ENCODE data around the gene WDR12. TPM values are rescaled to one million over a fixed set of nuclear protein-coding genes. Genes with fewer than 3 reads are reported as not detected.

WDR12 gene
- total RNA-seq, 5 donors from 2014 or later (not counting 1 experiment from before 2014, with no cell fraction given), result 10.3 to 34.5 (median 27.5) TPM

- H3K4me1 Mint-ChIP-seq, result peaks cover 0 to 7% (median 5%) of the 10 kb centered on the region in 3 donors
- Histone ChIP-seq H3K36me3 (ENCODE audit: control insufficient read depth in 2 of 2, extremely low read depth in 1 of 2, insufficient read depth in 1 of 2, low read length in 1 of 2) (no peaks in the 10 kb centered on the region), H3K4me1 (ENCODE audit: control insufficient read depth in 1 of 2, extremely low read depth in 1 of 2, insufficient read depth in 2 of 2, low read length in 2 of 2) (peaks cover 3 to 6% of the 10 kb centered on the region in 2 experiments), H3K27ac (ENCODE audit: low read length) (no peak overlapping the region), H3K4me3 (ENCODE audit: control insufficient read depth in 1 of 2, extremely low read depth in 1 of 2, low read length in 1 of 2) (no peak overlapping the region), H3K9me3 (no peaks in the 10 kb centered on the region), H3K27me3 (replicated peaks in 1 of 2; ENCODE audit: control insufficient read depth in 2 of 2, extremely low read depth in 1 of 2, insufficient read depth in 2 of 2, low read length in 1 of 2) (no peaks in the 10 kb centered on the region)
- H3K9me3 Mint-ChIP-seq, result peaks cover 0 to 3% (median 3%) of the 10 kb centered on the region in 3 donors
- no peaks in the 10 kb centered on the region for H3K36me3 Mint-ChIP-seq
- DNase-seq (peak in 6 of 35 experiments; percentile 4 to 26 (median 14)), ATAC-seq (replicated peaks in 1 of 4) (no peak)
- H3K4me3 Mint-ChIP-seq, result no peak overlapping the region
- no peaks in the 10 kb centered on the region for H3K27me3 Mint-ChIP-seq
- WGBS (ENCODE audit: insufficient coverage), result 60% methylated on average over 7 of the region's 8 CpGs
- peak overlapping the region in 1 of 2 donors; percentile 22 for H3K27ac Mint-ChIP-seq
- ChIA-PET CTCF (no interaction called here), POLR2A (interaction anchor here in 1 of 2 donors (0.5 kb wide), 1 partner anchor 1019 kb away, joined by 4 read pairs; no protein-coding TSS in a partner anchor)
Measured at GRCh38 chr2:202848813-202849212, 62.7 kb downstream of the WDR12 start.

GRCh38 chr2:202847693-202848524 is 63.6 kb downstream of the WDR12 start:
- 100% methylated on average over 3 of the region's 9 CpGs for WGBS (ENCODE audit: insufficient coverage)
- Histone ChIP-seq H3K9me3 (no peaks in the 10 kb centered on the region), H3K4me3 (ENCODE audit: control insufficient read depth in 1 of 2, extremely low read depth in 1 of 2, low read length in 1 of 2) (no peak overlapping the region), H3K27me3 (replicated peaks in 1 of 2; ENCODE audit: control insufficient read depth in 2 of 2, extremely low read depth in 1 of 2, insufficient read depth in 2 of 2, low read length in 1 of 2) (no peaks in the 10 kb centered on the region), H3K4me1 (ENCODE audit: control insufficient read depth in 1 of 2, extremely low read depth in 1 of 2, insufficient read depth in 2 of 2, low read length in 2 of 2) (peaks cover 3 to 6% of the 10 kb centered on the region in 2 experiments), H3K36me3 (ENCODE audit: control insufficient read depth in 2 of 2, extremely low read depth in 1 of 2, insufficient read depth in 1 of 2, low read length in 1 of 2) (no peaks in the 10 kb centered on the region), H3K27ac (ENCODE audit: low read length) (no peak overlapping the region)
- no peak overlapping the region for H3K27ac Mint-ChIP-seq
- H3K4me1 Mint-ChIP-seq, result peaks cover 0 to 7% (median 5%) of the 10 kb centered on the region in 3 donors
- no peak for ATAC-seq (replicated peaks in 1 of 4)
- ChIA-PET POLR2A (interaction anchor here in 1 of 2 donors (0.6 kb wide), 1 partner anchor 53 kb away, joined by 4 read pairs; no protein-coding TSS in a partner anchor), CTCF (interaction anchor here in 1 of 2 donors (0.9 kb wide), 1 partner anchor 25 kb away, joined by 3 read pairs; no protein-coding TSS in a partner anchor)
- no peak for DNase-seq
- H3K9me3 Mint-ChIP-seq, result peaks cover 4 to 8% (median 7%) of the 10 kb centered on the region in 3 donors
- H3K4me3 Mint-ChIP-seq, result no peak overlapping the region
- H3K27me3 Mint-ChIP-seq, result no peaks in the 10 kb centered on the region
- H3K36me3 Mint-ChIP-seq, result peaks cover 4% of the 10 kb centered on the region

DNA sequence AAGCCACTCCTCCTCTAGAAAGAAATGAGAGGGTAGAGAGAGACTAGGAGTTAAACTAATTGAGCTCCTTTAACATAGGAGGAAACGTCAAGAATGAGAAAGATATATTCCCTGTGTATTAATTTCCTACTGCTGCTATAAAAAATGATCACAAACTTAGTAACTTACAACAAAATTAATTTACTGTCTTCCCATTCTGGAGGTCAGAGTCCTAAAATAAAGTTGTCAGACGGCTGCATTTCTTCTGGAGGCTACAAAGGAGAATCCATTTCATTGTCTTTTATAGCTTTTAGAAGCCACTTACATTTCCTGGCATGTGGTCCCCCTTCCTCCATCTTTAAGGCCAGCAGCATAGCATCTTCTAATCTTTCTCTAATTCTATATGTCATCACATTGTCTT is 66.8 kb downstream of the WDR12 start:
- no peak overlapping the region for H3K4me3 ChIP-seq (ENCODE audit: control insufficient read depth in 1 of 2, extremely low read depth in 1 of 2, low read length in 1 of 2)
- Mint-ChIP-seq H3K27me3 (no peaks in the 10 kb centered on the region), H3K27ac (no peak overlapping the region), H3K36me3 (peaks cover 9% of the 10 kb centered on the region), H3K9me3 (peaks cover 10 to 15% (median 14%) of the 10 kb centered on the region in 3 donors), H3K4me3 (no peak overlapping the region), H3K4me1 (peaks cover 0 to 7% (median 5%) of the 10 kb centered on the region in 3 donors)
- ChIA-PET CTCF (no interaction called here), POLR2A (no interaction called here)
- 67% methylated on average over 1 of the region's 2 CpGs for WGBS (ENCODE audit: insufficient coverage)
- ATAC-seq (replicated peaks in 1 of 4) (no peak), DNase-seq (no peak)
- peaks cover 3 to 6% of the 10 kb centered on the region in 2 experiments for H3K4me1 ChIP-seq (ENCODE audit: control insufficient read depth in 1 of 2, extremely low read depth in 1 of 2, insufficient read depth in 2 of 2, low read length in 2 of 2)
- H3K27ac ChIP-seq (ENCODE audit: low read length), result no peak overlapping the region
- peaks cover 0 to 3% of the 10 kb centered on the region in 2 experiments for H3K27me3 ChIP-seq (replicated peaks in 1 of 2; ENCODE audit: control insufficient read depth in 2 of 2, extremely low read depth in 1 of 2, insufficient read depth in 2 of 2, low read length in 1 of 2)
- no peaks in the 10 kb centered on the region for H3K36me3 ChIP-seq (ENCODE audit: control insufficient read depth in 2 of 2, extremely low read depth in 1 of 2, insufficient read depth in 1 of 2, low read length in 1 of 2)
- H3K9me3 ChIP-seq, result peaks cover 3% of the 10 kb centered on the region

GRCh38 chr2:202842690-202843089 is 68.8 kb downstream of the WDR12 start:
- no peak overlapping the region for H3K4me3 Mint-ChIP-seq
- ChIA-PET POLR2A (no interaction called here), CTCF (interaction anchor here in 1 of 2 donors (0.6 kb wide), 1 partner anchor 164 kb away, joined by 7 read pairs; no protein-coding TSS in a partner anchor)
- peaks cover 9% of the 10 kb centered on the region for H3K36me3 Mint-ChIP-seq
- no peaks in the 10 kb centered on the region for H3K4me1 Mint-ChIP-seq
- no peaks in the 10 kb centered on the region for H3K27me3 Mint-ChIP-seq
- Histone ChIP-seq H3K27me3 (replicated peaks in 1 of 2; ENCODE audit: control insufficient read depth in 2 of 2, extremely low read depth in 1 of 2, insufficient read depth in 2 of 2, low read length in 1 of 2) (peaks cover 0 to 3% of the 10 kb centered on the region in 2 experiments), H3K4me3 (ENCODE audit: control insufficient read depth in 1 of 2, extremely low read depth in 1 of 2, low read length in 1 of 2) (no peak overlapping the region), H3K27ac (ENCODE audit: low read length) (no peak overlapping the region), H3K9me3 (peaks cover 3% of the 10 kb centered on the region), H3K4me1 (ENCODE audit: control insufficient read depth in 1 of 2, extremely low read depth in 1 of 2, insufficient read depth in 2 of 2, low read length in 2 of 2) (no peaks in the 10 kb centered on the region), H3K36me3 (ENCODE audit: control insufficient read depth in 2 of 2, extremely low read depth in 1 of 2, insufficient read depth in 1 of 2, low read length in 1 of 2) (no peaks in the 10 kb centered on the region)
- H3K9me3 Mint-ChIP-seq, result peaks cover 10 to 14% (median 14%) of the 10 kb centered on the region in 3 donors
- DNase-seq (no peak), ATAC-seq (replicated peaks in 1 of 4) (no peak)
- no peak overlapping the region for H3K27ac Mint-ChIP-seq

GRCh38 chr2:202841090-202841867 is 70.2 kb downstream of the WDR12 start:
- no peaks in the 10 kb centered on the region for H3K4me1 ChIP-seq (ENCODE audit: control insufficient read depth in 1 of 2, extremely low read depth in 1 of 2, insufficient read depth in 2 of 2, low read length in 2 of 2)
- H3K27ac ChIP-seq (ENCODE audit: low read length), result no peak overlapping the region
- peaks cover 9% of the 10 kb centered on the region for H3K36me3 Mint-ChIP-seq
- 96% methylated on average over 7 of the region's 11 CpGs for WGBS (ENCODE audit: insufficient coverage)
- CTCF ChIA-PET, result no interaction called here
- ATAC-seq (replicated peaks in 1 of 4) (no peak), DNase-seq (no peak)
- H3K27ac Mint-ChIP-seq, result no peak overlapping the region
- H3K36me3 ChIP-seq (ENCODE audit: control insufficient read depth in 2 of 2, extremely low read depth in 1 of 2, insufficient read depth in 1 of 2, low read length in 1 of 2), result no peaks in the 10 kb centered on the region
- no peaks in the 10 kb centered on the region for H3K4me1 Mint-ChIP-seq
- POLR2A ChIA-PET, result interaction anchor here (0.5 to 0.7 kb wide), 2 partner anchors 348 to 1136 kb away, joined by 6 to 8 read pairs; no protein-coding TSS in a partner anchor
- H3K4me3 Mint-ChIP-seq, result no peak overlapping the region
- peaks cover 10 to 14% (median 12%) of the 10 kb centered on the region in 3 donors for H3K9me3 Mint-ChIP-seq
- H3K4me3 ChIP-seq (ENCODE audit: control insufficient read depth in 1 of 2, extremely low read depth in 1 of 2, low read length in 1 of 2), result no peak overlapping the region
- no peaks in the 10 kb centered on the region for H3K27me3 Mint-ChIP-seq
- H3K27me3 ChIP-seq (replicated peaks in 1 of 2; ENCODE audit: control insufficient read depth in 2 of 2, extremely low read depth in 1 of 2, insufficient read depth in 2 of 2, low read length in 1 of 2), result peaks cover 0 to 3% of the 10 kb centered on the region in 2 experiments
- H3K9me3 ChIP-seq, result peaks cover 3% of the 10 kb centered on the region
